GM18870 (cell line): ENCODE data around the gene TP53TG5.

Experiments used
- ATAC-seq: cut with Tn5 transposase; IDR thresholded peaks from one replicate; pipeline ENCODE4 v1.9.1; 2021; ENCODE audit warnings: moderate library complexity; ENCODE audit not compliant: unreplicated experiment

Gene TP53TG5

GRCh38 chr20:45378191-45378590 lies at the start of gene TP53TG5:
Gene TP53TG5 (minus strand): TSS chr20:45378325. CDS start chr20:45378236, 89 bp downstream.
- ATAC-seq: no peak

- ATAC-seq: no peak
These were observed 49.4 kb upstream of the TP53TG5 start for GRCh38 chr20:45427236-45428149.

- ATAC-seq: no peak
These were observed 48.3 kb upstream of the TP53TG5 start for GRCh38 chr20:45426320-45427016.

- no peak for ATAC-seq
These were observed 47.4 kb upstream of the TP53TG5 start for GRCh38 chr20:45425561-45425960.

- no peak for ATAC-seq
These were observed 45.6 kb upstream of the TP53TG5 start for GRCh38 chr20:45423700-45424099.

GRCh38 chr20:45420125-45420524 lies 42.0 kb upstream of the TP53TG5 start:
- ATAC-seq: no peak

- peak; percentile 58 for ATAC-seq
These were observed 41.3 kb upstream of the TP53TG5 start for GRCh38 chr20:45419188-45420091.

GRCh38 chr20:45416917-45417316 lies 38.8 kb upstream of the TP53TG5 start:
- no peak for ATAC-seq

- ATAC-seq: peak; percentile 61
These were observed 37.9 kb upstream of the TP53TG5 start, which contains the start of gene PIGT for GRCh38 chr20:45415822-45416637. Gene PIGT (plus strand): TSS chr20:45416141. CDS start chr20:45416157, 16 bp downstream.

GRCh38 chr20:45413479-45413878 lies 35.4 kb upstream of the TP53TG5 start:
- ATAC-seq: no peak

GRCh38 chr20:45412653-45413052 lies 34.5 kb upstream of the TP53TG5 start:
- ATAC-seq: no peak

- ATAC-seq: no peak
These were observed 32.8 kb upstream of the TP53TG5 start for GRCh38 chr20:45410887-45411286.

GRCh38 chr20:45409521-45410272 lies 31.6 kb upstream of the TP53TG5 start:
- no peak for ATAC-seq

- no peak for ATAC-seq
These were observed 30.6 kb upstream of the TP53TG5 start for GRCh38 chr20:45408646-45409213.

- ATAC-seq: no peak
These were observed 29.9 kb upstream of the TP53TG5 start, which contains the start of gene DBNDD2 for GRCh38 chr20:45407783-45408645. Gene DBNDD2 (plus strand): TSS chr20:45408289. CDS start chr20:45408468, 179 bp downstream.

- ATAC-seq: no peak
These were observed 29.1 kb upstream of the TP53TG5 start for GRCh38 chr20:45407067-45407745.
